ENCODE data around the gene GMEB2.
"Not testable (repeated sequence)": the region's sequence is repeated elsewhere in the genome, so short reads cannot be mapped to it uniquely, and the experiment has no call there.

The GMEB2 gene

GRCh38 chr20:63610581-63611435 is 16.1 kb downstream of the GMEB2 start:
- DNase-seq (ENCODE audit: low read depth), result no peak
- no peak for TF ChIP-seq CTCF (IDR thresholded peaks at IDR 0.05; ENCODE audit: insufficient read depth, low read depth, low read length, missing control alignments)
- no peak overlapping the region for H3K4me3 ChIP-seq (ENCODE audit: low read length)

- no peak for TF ChIP-seq CTCF (IDR thresholded peaks at IDR 0.05; ENCODE audit: insufficient read depth, low read depth, low read length, missing control alignments)
- H3K4me3 ChIP-seq (ENCODE audit: low read length), result no peak overlapping the region
- DNase-seq (ENCODE audit: low read depth), result no peak
Observed at GRCh38 chr20:63606686-63607085, 20.2 kb downstream of the GMEB2 start.

- no peak for DNase-seq (ENCODE audit: low read depth)
- H3K4me3 ChIP-seq (ENCODE audit: low read length), result no peak overlapping the region
- no peak for TF ChIP-seq CTCF (IDR thresholded peaks at IDR 0.05; ENCODE audit: insufficient read depth, low read depth, low read length, missing control alignments)
Observed at GRCh38 chr20:63602321-63602720, 24.6 kb downstream of the GMEB2 start.

GRCh38 chr20:63601679-63602078 is 25.2 kb downstream of the GMEB2 start:
- not testable (repeated sequence) for DNase-seq (ENCODE audit: low read depth)

GRCh38 chr20:63599396-63600050 is 27.4 kb downstream of the GMEB2 start:
- H3K4me3 ChIP-seq (ENCODE audit: low read length), result no peak overlapping the region
- TF ChIP-seq CTCF (IDR thresholded peaks at IDR 0.05; ENCODE audit: insufficient read depth, low read depth, low read length, missing control alignments), result no peak
- no peak for DNase-seq (ENCODE audit: low read depth)

More at GRCh38 chr20:63601679-63602078, 25.2 kb downstream of the GMEB2 start:
- not testable (repeated sequence) for H3K4me3 ChIP-seq (ENCODE audit: low read length)

- no peak for TF ChIP-seq CTCF (IDR thresholded peaks at IDR 0.05; ENCODE audit: insufficient read depth, low read depth, low read length, missing control alignments)
- H3K4me3 ChIP-seq (ENCODE audit: low read length), result no peak overlapping the region
- no peak for DNase-seq (ENCODE audit: low read depth)
Observed at GRCh38 chr20:63598479-63599395, 28.2 kb downstream of the GMEB2 start.
